CD8-positive, alpha-beta memory T cell (primary cell): ENCODE results near the gene ATXN10. TPM values are rescaled to one million over a fixed set of nuclear protein-coding genes. Genes with fewer than 3 reads are reported as not detected.

ENCODE experiments used
- CTCF ChIA-PET: fragments of 350-600 bp; sonication (Branson Sonifier 250); formaldehyde crosslinking; loops from one replicate; lab custom pipeline; 2021; ENCODE audit warnings: antibody characterized with exemption; lab: Charles Lee
- POLR2A ChIA-PET: fragments of 350-600 bp; sonication (Branson Sonifier 250); formaldehyde crosslinking; loops from one replicate; lab custom pipeline; 2021; ENCODE audit warnings: antibody characterized with exemption; lab: Charles Lee
- DNase-seq, 5 donors: peaks; one replicate each; pipeline versions ENCODE4 v3.0.0 to v3.0.0-alpha.2; 2020 to 2022; ENCODE audit warnings: mixed read lengths in 1 of 5
- H3K27ac ChIP-seq: one replicate; pipeline ENCODE4 v1.7.0; 2013; ENCODE audit warnings: low read depth, mild to moderate bottlenecking, low read length, moderate library complexity
- H3K27me3 ChIP-seq: 2 replicates; pipeline ENCODE4 v1.7.0; 2013; ENCODE audit warnings: low read length, mild to moderate bottlenecking; ENCODE audit not compliant: insufficient read depth, poor library complexity, severe bottlenecking
- H3K36me3 ChIP-seq: 2 replicates; pipeline ENCODE4 v1.7.0; 2013; ENCODE audit warnings: mild to moderate bottlenecking, low read length, moderate library complexity; ENCODE audit not compliant: insufficient read depth
- H3K4me1 ChIP-seq: 2 replicates; pipeline ENCODE4 v1.7.0; 2013; ENCODE audit warnings: mild to moderate bottlenecking, low read length, moderate library complexity; ENCODE audit not compliant: insufficient read depth
- H3K4me3 ChIP-seq: 2 replicates; pipeline ENCODE4 v1.7.0; 2013; ENCODE audit warnings: mild to moderate bottlenecking, low read length
- H3K9me3 ChIP-seq: 2 replicates; pipeline ENCODE4 v1.7.0; 2013; ENCODE audit warnings: mild to moderate bottlenecking, low read length
- H3K27ac Mint-ChIP-seq, 8 donors: one replicate each; pipeline ENCODE4 v1.8.0; 2020 to 2021; ENCODE audit warnings: mixed read lengths in 8 of 8, mild to moderate bottlenecking in 6 of 8, inconsistent platforms in 3 of 8, moderate library complexity in 3 of 8
- H3K27me3 Mint-ChIP-seq, 2 donors: one replicate each; pipeline ENCODE4 v1.8.0; 2020 to 2021; ENCODE audit warnings: mixed read lengths in 2 of 2, mild to moderate bottlenecking in 1 of 2, moderate library complexity in 1 of 2
- H3K36me3 Mint-ChIP-seq, 3 donors: one replicate each; pipeline ENCODE4 v1.8.0; 2020 to 2021; ENCODE audit warnings: mixed read lengths in 3 of 3, inconsistent platforms in 1 of 3, mild to moderate bottlenecking in 1 of 3
- H3K4me1 Mint-ChIP-seq, 3 donors: one replicate each; pipeline ENCODE4 v1.8.0; 2020 to 2021; ENCODE audit warnings: mixed read lengths in 3 of 3, inconsistent platforms in 1 of 3, mild to moderate bottlenecking in 1 of 3
- H3K4me3 Mint-ChIP-seq, 7 donors: one replicate each; pipeline ENCODE4 v1.8.0; 2020 to 2021; ENCODE audit warnings: mixed read lengths in 7 of 7, mild to moderate bottlenecking in 6 of 7, moderate library complexity in 4 of 7, inconsistent platforms in 2 of 7
- H3K9me3 Mint-ChIP-seq, 5 donors: one replicate each; pipeline ENCODE4 v1.8.0; 2020 to 2022; ENCODE audit warnings: mixed read lengths in 5 of 5, mild to moderate bottlenecking in 3 of 5, moderate library complexity in 2 of 5, inconsistent platforms in 1 of 5
- polyA plus RNA-seq: library from polyadenylated mRNA; unstranded; fragments of 300-500 nt; fragmentation: Illumina TruSeq; gene quantifications from one replicate; pipeline ENCODE4 v1.2.3, GENCODE V29; 2021
- total RNA-seq, 2 experiments: library from RNA; stranded (reverse); gene quantifications; one replicate each; pipeline ENCODE4 v1.2.3, GENCODE V29; 2021

ATXN10 gene
- total and polyA plus RNA-seq, 3 experiments from 2014 or later: 95.7 to 123 (median 122) TPM

DNA sequence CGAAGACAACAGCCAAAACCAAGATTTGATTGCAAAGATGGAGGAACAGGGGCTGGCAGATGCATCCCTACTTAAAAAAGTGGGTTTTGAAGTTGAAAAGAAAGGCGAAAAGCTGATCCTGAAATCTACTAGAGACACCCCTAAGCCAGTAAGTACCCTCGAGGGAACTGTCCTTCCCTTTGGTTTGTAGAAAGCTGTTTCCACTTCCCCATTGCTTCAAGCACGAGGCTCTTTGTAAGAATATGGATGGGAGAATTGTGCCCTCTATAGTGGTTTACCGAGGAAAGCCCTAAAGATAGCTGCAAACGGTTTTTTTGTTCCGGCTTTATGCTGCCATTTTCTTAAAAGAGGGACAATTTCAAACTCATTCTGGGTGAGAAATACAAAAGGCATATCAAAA is 171.4 kb downstream of the ATXN10 start:
- peaks cover 17 to 84% (median 41%) of the 10 kb centered on the region in 3 donors for H3K36me3 Mint-ChIP-seq
- POLR2A ChIA-PET: no interaction called here
- no peak overlapping the region for H3K27ac ChIP-seq
- DNase-seq: no peak
- no peaks in the 10 kb centered on the region for H3K9me3 ChIP-seq
- CTCF ChIA-PET: no interaction called here
- no peaks in the 10 kb centered on the region for H3K27me3 Mint-ChIP-seq
- H3K9me3 Mint-ChIP-seq: peaks cover 0 to under 1% (median 0%) of the 10 kb centered on the region in 5 donors
- peaks cover 14% of the 10 kb centered on the region for H3K36me3 ChIP-seq
- H3K4me1 ChIP-seq: no peaks in the 10 kb centered on the region
- H3K27me3 ChIP-seq: no peaks in the 10 kb centered on the region
- no peaks in the 10 kb centered on the region for H3K4me1 Mint-ChIP-seq
- H3K27ac Mint-ChIP-seq: peak overlapping the region in 1 of 8 donors; percentile 76
- no peak overlapping the region for H3K4me3 Mint-ChIP-seq
- no peak overlapping the region for H3K4me3 ChIP-seq

- H3K4me3 Mint-ChIP-seq: no peak overlapping the region
- Histone ChIP-seq H3K9me3 (no peaks in the 10 kb centered on the region), H3K4me3 (no peak overlapping the region), H3K36me3 (peaks cover 14% of the 10 kb centered on the region), H3K27ac (no peak overlapping the region), H3K4me1 (no peaks in the 10 kb centered on the region), H3K27me3 (no peaks in the 10 kb centered on the region)
- POLR2A ChIA-PET: no interaction called here
- peaks cover 26 to 86% (median 49%) of the 10 kb centered on the region in 3 donors for H3K36me3 Mint-ChIP-seq
- CTCF ChIA-PET: no interaction called here
- no peaks in the 10 kb centered on the region for H3K4me1 Mint-ChIP-seq
- H3K9me3 Mint-ChIP-seq: peaks cover 0 to 2% (median 0%) of the 10 kb centered on the region in 5 donors
- no peaks in the 10 kb centered on the region for H3K27me3 Mint-ChIP-seq
- peak overlapping the region in 1 of 8 donors; percentile 32 for H3K27ac Mint-ChIP-seq
- no peak for DNase-seq
Observed at GRCh38 chr22:45843986-45844385, 172.4 kb downstream of the ATXN10 start.

- Histone ChIP-seq H3K4me3 (no peak overlapping the region), H3K27ac (no peak overlapping the region), H3K4me1 (no peaks in the 10 kb centered on the region), H3K36me3 (peaks cover 14% of the 10 kb centered on the region), H3K27me3 (no peaks in the 10 kb centered on the region), H3K9me3 (no peaks in the 10 kb centered on the region)
- Mint-ChIP-seq H3K4me3 (no peak overlapping the region), H3K27ac (peak overlapping the region in 1 of 8 donors; percentile 51), H3K4me1 (no peaks in the 10 kb centered on the region), H3K9me3 (peaks cover 0 to 7% (median 0%) of the 10 kb centered on the region in 5 donors), H3K36me3 (peaks cover 35 to 87% (median 52%) of the 10 kb centered on the region in 3 donors), H3K27me3 (no peaks in the 10 kb centered on the region)
- CTCF ChIA-PET: no interaction called here
- no peak for DNase-seq
- POLR2A ChIA-PET: no interaction called here
Observed at GRCh38 chr22:45845076-45845487, 173.4 kb downstream of the ATXN10 start.

GRCh38 chr22:45846952-45847351 is 175.3 kb downstream of the ATXN10 start:
- H3K27ac Mint-ChIP-seq: no peak overlapping the region
- peaks cover 54 to 90% (median 63%) of the 10 kb centered on the region in 3 donors for H3K36me3 Mint-ChIP-seq
- no peaks in the 10 kb centered on the region for H3K4me1 ChIP-seq

GRCh38 chr22:45848904-45849303 is 177.3 kb downstream of the ATXN10 start:
- no peak overlapping the region for H3K4me3 Mint-ChIP-seq
- peak overlapping the region in 1 of 8 donors; percentile 81 for H3K27ac Mint-ChIP-seq
- H3K27ac ChIP-seq: no peak overlapping the region
- ChIA-PET CTCF (no interaction called here), POLR2A (no interaction called here)
- no peaks in the 10 kb centered on the region for H3K27me3 ChIP-seq
- peaks cover 22% of the 10 kb centered on the region for H3K36me3 ChIP-seq
- H3K9me3 ChIP-seq: no peaks in the 10 kb centered on the region
- H3K4me1 ChIP-seq: no peaks in the 10 kb centered on the region
- no peak overlapping the region for H3K4me3 ChIP-seq
- H3K27me3 Mint-ChIP-seq: no peaks in the 10 kb centered on the region
- DNase-seq: no peak
- H3K9me3 Mint-ChIP-seq: peaks cover 8 to 23% (median 12%) of the 10 kb centered on the region in 5 donors
- H3K4me1 Mint-ChIP-seq: no peaks in the 10 kb centered on the region
- peaks cover 64 to 82% (median 66%) of the 10 kb centered on the region in 3 donors for H3K36me3 Mint-ChIP-seq

More at GRCh38 chr22:45846952-45847351, 175.3 kb downstream of the ATXN10 start:
- DNase-seq: no peak
- Mint-ChIP-seq H3K4me1 (no peaks in the 10 kb centered on the region), H3K4me3 (no peak overlapping the region), H3K9me3 (peaks cover 8 to 14% (median 11%) of the 10 kb centered on the region in 5 donors), H3K27me3 (no peaks in the 10 kb centered on the region)
- H3K4me3 ChIP-seq: no peak overlapping the region
- CTCF ChIA-PET: no interaction called here
- H3K36me3 ChIP-seq: peaks cover 14% of the 10 kb centered on the region
- no peaks in the 10 kb centered on the region for H3K9me3 ChIP-seq
- POLR2A ChIA-PET: no interaction called here
- H3K27ac ChIP-seq: no peak overlapping the region
- no peaks in the 10 kb centered on the region for H3K27me3 ChIP-seq

GRCh38 chr22:45852826-45853225 is 181.2 kb downstream of the ATXN10 start:
- peaks cover 8 to 23% (median 12%) of the 10 kb centered on the region in 5 donors for H3K9me3 Mint-ChIP-seq
- ChIA-PET POLR2A (no interaction called here), CTCF (no interaction called here)
- no peak overlapping the region for H3K4me3 Mint-ChIP-seq
- H3K4me1 Mint-ChIP-seq: no peaks in the 10 kb centered on the region
- H3K27me3 ChIP-seq: no peaks in the 10 kb centered on the region
- H3K4me1 ChIP-seq: no peaks in the 10 kb centered on the region
- H3K9me3 ChIP-seq: no peaks in the 10 kb centered on the region
- H3K27me3 Mint-ChIP-seq: no peaks in the 10 kb centered on the region
- H3K27ac ChIP-seq: no peak overlapping the region
- no peak for DNase-seq
- peaks cover 9% of the 10 kb centered on the region for H3K36me3 ChIP-seq
- H3K27ac Mint-ChIP-seq: peak overlapping the region in 1 of 8 donors; percentile 20
- no peak overlapping the region for H3K4me3 ChIP-seq
- H3K36me3 Mint-ChIP-seq: peaks cover 47 to 76% (median 53%) of the 10 kb centered on the region in 3 donors

DNA sequence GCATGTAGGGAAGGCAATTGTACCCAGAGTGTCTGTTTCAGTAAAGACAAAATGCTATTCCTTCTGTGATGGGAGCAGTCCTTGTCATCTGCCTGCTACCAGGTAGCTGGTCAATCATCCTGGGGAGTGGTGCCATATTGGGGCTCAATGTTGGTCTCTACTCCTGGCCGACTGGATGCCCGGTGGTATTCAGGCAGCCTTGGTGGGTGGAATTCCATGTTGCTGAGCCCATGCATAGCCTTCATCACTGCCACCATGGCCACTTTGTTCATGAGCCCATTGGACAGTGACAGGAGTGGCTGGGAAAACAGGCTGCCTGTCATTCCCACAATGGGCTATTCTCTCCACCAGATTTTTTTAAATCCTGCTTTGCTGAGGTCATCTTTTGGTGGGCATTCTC is 184.3 kb downstream of the ATXN10 start:
- no peak for DNase-seq
- peaks cover 9% of the 10 kb centered on the region for H3K36me3 ChIP-seq
- H3K27ac ChIP-seq: no peak overlapping the region
- ChIA-PET POLR2A (no interaction called here), CTCF (no interaction called here)
- no peaks in the 10 kb centered on the region for H3K27me3 Mint-ChIP-seq
- H3K4me3 Mint-ChIP-seq: no peak overlapping the region
- H3K27me3 ChIP-seq: no peaks in the 10 kb centered on the region
- H3K9me3 Mint-ChIP-seq: peaks cover 2 to 19% (median 4%) of the 10 kb centered on the region in 5 donors
- no peaks in the 10 kb centered on the region for H3K4me1 Mint-ChIP-seq
- H3K9me3 ChIP-seq: no peaks in the 10 kb centered on the region
- H3K36me3 Mint-ChIP-seq: peaks cover 24 to 58% (median 26%) of the 10 kb centered on the region in 3 donors
- H3K4me1 ChIP-seq: no peaks in the 10 kb centered on the region
- no peak overlapping the region for H3K4me3 ChIP-seq
- no peak overlapping the region for H3K27ac Mint-ChIP-seq

DNA sequence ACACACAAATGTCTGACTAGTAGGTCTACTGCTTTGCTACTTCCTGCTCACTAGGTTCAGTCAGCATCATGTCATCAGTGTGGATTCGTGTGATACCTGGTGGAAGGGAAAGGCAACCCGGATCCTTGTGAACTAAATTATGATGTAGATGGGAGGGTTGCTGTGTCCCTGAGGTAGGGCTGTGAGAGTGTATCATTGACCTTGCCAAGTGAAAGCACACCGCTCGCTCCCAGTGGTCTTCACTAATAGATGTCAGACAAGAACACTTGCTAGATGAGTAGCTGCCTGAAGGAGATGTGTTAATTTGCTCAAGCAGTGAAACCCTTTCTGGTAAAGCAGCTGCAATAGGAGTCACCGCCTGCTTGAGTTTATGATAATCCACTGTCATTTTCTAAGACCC is 185.9 kb downstream of the ATXN10 start:
- H3K4me1 Mint-ChIP-seq: no peaks in the 10 kb centered on the region
- H3K36me3 Mint-ChIP-seq: peaks cover 8 to 43% (median 13%) of the 10 kb centered on the region in 3 donors
- H3K9me3 Mint-ChIP-seq: peaks cover 0 to 9% (median under 1%) of the 10 kb centered on the region in 5 donors
- no peak overlapping the region for H3K27ac Mint-ChIP-seq
- Histone ChIP-seq H3K27ac (no peak overlapping the region), H3K27me3 (no peaks in the 10 kb centered on the region), H3K4me3 (no peak overlapping the region), H3K4me1 (no peaks in the 10 kb centered on the region), H3K36me3 (peaks cover 3% of the 10 kb centered on the region), H3K9me3 (no peaks in the 10 kb centered on the region)
- H3K27me3 Mint-ChIP-seq: no peaks in the 10 kb centered on the region
- ChIA-PET POLR2A (no interaction called here), CTCF (no interaction called here)
- DNase-seq: no peak
- H3K4me3 Mint-ChIP-seq: no peak overlapping the region
